Measurements from ENCODE around the gene BCAM. TPM values are rescaled to one million over a fixed set of nuclear protein-coding genes. Genes with fewer than 3 reads are reported as not detected.

Gene BCAM
- total RNA-seq, 1 experiment from 2014 or later = 12.9 TPM

DNA sequence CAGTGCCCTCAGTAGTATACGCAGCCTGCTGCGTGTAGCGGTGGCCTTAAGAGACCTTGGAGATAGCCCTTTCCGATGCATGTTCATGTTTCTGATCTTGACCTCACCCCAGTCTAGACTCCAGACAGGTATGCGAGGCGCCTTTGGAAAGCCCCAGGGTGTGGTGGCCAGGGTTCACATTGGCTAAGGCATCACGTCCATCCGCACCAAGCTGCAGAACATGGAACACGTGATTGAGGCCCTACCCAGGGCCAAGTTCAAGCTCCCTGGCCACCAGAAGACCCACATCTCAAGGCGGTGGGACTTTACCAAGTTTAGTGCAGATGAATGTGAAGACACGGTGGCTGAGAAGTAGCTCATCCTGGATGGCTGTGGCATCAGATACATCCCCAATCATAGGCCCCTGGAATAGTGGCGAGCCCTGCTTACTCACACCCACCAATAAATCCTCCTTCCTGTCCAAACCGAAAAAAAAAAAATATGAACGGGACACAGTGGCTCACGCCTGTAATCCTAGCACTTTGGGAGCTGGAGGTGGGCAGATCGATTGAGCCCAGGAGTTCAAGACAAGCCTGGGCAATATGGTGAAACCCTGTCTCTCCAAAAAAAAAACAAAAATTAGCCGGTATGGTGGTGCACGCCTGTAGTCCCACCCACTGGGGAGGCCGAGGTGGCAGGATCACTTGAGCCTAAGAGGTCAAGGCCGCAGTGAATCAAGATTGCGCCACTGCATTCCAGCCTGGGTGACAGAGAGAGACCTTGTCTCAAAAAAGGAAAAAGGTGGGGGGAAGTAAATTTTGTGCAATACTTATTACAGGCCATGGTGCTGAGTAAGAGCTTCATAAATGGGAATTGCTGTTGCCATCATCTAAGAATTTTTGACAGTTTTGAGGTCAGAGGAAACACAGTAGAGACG lies 43.6 kb upstream of the BCAM start:
- no peaks in the 10 kb centered on the region for H3K27me3 ChIP-seq (ENCODE audit: low read length)
- DNase-seq = no peak
- no peaks in the 10 kb centered on the region for H3K36me3 ChIP-seq (ENCODE audit: low read depth, low read length)
- intact Hi-C loops (cut with micrococcal nuclease) = no loop called here
- H3K4me2 ChIP-seq (ENCODE audit: low read length) = no peak overlapping the region
- no peak overlapping the region for H3K4me3 ChIP-seq (ENCODE audit: low read length)
- no peaks in the 10 kb centered on the region for H4K20me1 ChIP-seq (ENCODE audit: low read length)
- CTCF ChIA-PET = no interaction called here
- ATAC-seq = no peak
- no TSS peak for BruUV-seq (replicated peaks)
- no peaks in the 10 kb centered on the region for H3K9me2 ChIP-seq (replicated peaks; ENCODE audit: low read length)
- H3K9ac ChIP-seq (ENCODE audit: low read length) = no peak overlapping the region
- no peaks in the 10 kb centered on the region for H3K4me1 ChIP-seq (ENCODE audit: insufficient read depth, low read length)
- H2AFZ ChIP-seq (ENCODE audit: low read length) = no peak overlapping the region
- no peak for TF ChIP-seq EZH2 (IDR thresholded peaks at IDR 0.05; ENCODE audit: low read length, unreplicated experiment)
- TF ChIP-seq, protein P1, sequence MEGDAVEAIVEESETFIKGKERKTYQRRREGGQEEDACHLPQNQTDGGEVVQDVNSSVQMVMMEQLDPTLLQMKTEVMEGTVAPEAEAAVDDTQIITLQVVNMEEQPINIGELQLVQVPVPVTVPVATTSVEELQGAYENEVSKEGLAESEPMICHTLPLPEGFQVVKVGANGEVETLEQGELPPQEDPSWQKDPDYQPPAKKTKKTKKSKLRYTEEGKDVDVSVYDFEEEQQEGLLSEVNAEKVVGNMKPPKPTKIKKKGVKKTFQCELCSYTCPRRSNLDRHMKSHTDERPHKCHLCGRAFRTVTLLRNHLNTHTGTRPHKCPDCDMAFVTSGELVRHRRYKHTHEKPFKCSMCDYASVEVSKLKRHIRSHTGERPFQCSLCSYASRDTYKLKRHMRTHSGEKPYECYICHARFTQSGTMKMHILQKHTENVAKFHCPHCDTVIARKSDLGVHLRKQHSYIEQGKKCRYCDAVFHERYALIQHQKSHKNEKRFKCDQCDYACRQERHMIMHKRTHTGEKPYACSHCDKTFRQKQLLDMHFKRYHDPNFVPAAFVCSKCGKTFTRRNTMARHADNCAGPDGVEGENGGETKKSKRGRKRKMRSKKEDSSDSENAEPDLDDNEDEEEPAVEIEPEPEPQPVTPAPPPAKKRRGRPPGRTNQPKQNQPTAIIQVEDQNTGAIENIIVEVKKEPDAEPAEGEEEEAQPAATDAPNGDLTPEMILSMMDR (conservative IDR thresholded peaks at IDR 0.05; ENCODE audit: low read depth, low read length) = no peak
- no peak for TF ChIP-seq EZH2phosphoT487 (IDR thresholded peaks at IDR 0.05; ENCODE audit: borderline replicate concordance, low read length)
- H3K27ac ChIP-seq (ENCODE audit: low read length) = no peak overlapping the region
- H3K79me2 ChIP-seq (ENCODE audit: low read length) = no peaks in the 10 kb centered on the region
- POLR2A ChIA-PET (ENCODE audit: unreplicated experiment) = no interaction called here
- H3F3A ChIP-seq (ENCODE audit: low read length, unreplicated experiment) = no peaks in the 10 kb centered on the region
- H3K9me3 ChIP-seq (ENCODE audit: low read length) = no peaks in the 10 kb centered on the region

DNA sequence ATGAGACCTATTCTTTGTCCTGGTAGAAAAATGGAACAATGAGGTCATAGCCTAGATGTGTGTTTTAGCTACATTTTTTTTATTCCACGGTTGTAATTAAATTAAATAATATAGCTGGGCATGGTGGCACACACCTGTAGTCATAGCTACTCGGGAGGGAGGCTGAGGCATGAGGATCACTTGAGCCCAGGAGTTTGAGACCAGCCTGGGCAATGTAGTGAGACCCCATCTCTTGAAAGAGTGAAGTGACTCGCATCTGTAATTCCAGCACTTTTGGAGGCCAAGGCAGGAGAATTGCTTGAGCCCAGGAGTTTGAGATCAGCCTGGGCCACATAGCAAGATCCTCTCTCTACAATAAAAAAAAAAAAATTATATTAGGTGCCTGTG lies 43.0 kb upstream of the BCAM start:
- CTCF ChIA-PET = no interaction called here
- DNase-seq = no peak
- Histone ChIP-seq H2AFZ (ENCODE audit: low read length) (no peak overlapping the region), H3K4me1 (ENCODE audit: insufficient read depth, low read length) (0 out of 2 replicates have a peak, but pooled peaks cover 2% of the 10 kb centered on the region), H3K4me2 (ENCODE audit: low read length) (no peak overlapping the region), H3K27me3 (ENCODE audit: low read length) (no peaks in the 10 kb centered on the region), H3K4me3 (ENCODE audit: low read length) (no peak overlapping the region), H3K36me3 (ENCODE audit: low read depth, low read length) (no peaks in the 10 kb centered on the region), H3K9me2 (replicated peaks; ENCODE audit: low read length) (no peaks in the 10 kb centered on the region), H3K27ac (ENCODE audit: low read length) (no peak overlapping the region), H3K9ac (ENCODE audit: low read length) (no peak overlapping the region), H3F3A (ENCODE audit: low read length, unreplicated experiment) (no peaks in the 10 kb centered on the region), H4K20me1 (ENCODE audit: low read length) (no peaks in the 10 kb centered on the region), H3K79me2 (ENCODE audit: low read length) (no peaks in the 10 kb centered on the region), H3K9me3 (ENCODE audit: low read length) (no peaks in the 10 kb centered on the region)
- intact Hi-C loops (cut with micrococcal nuclease) = no loop called here
- no TSS peak for BruUV-seq (replicated peaks)
- TF ChIP-seq EZH2phosphoT487 (IDR thresholded peaks at IDR 0.05; ENCODE audit: borderline replicate concordance, low read length) = no peak
- no peak for TF ChIP-seq EZH2 (IDR thresholded peaks at IDR 0.05; ENCODE audit: low read length, unreplicated experiment)
- TF ChIP-seq, protein P1 (conservative IDR thresholded peaks at IDR 0.05; ENCODE audit: low read depth, low read length) = no peak
- no peak for ATAC-seq
- POLR2A ChIA-PET (ENCODE audit: unreplicated experiment) = no interaction called here
